Hepatocyte (in vitro differentiated cells): ENCODE results near the gene LRCOL1.

ENCODE experiments used
- EZH2 ChIP-seq: fragments of 200-600 bp; sonication (generic); IDR thresholded peaks from 2 replicates; pipeline ENCODE4 v1.6.1; 2016; ENCODE audit warnings: antibody characterized with exemption, mild to moderate bottlenecking, borderline replicate concordance
- TF ChIP-seq, protein P1 (sequence below): fragments of 200-600 bp; sonication (generic); IDR thresholded peaks from 2 replicates; pipeline ENCODE4 v1.5.1; 2016; ENCODE audit warnings: antibody characterized with exemption, mild to moderate bottlenecking; ENCODE audit not compliant: poor library complexity

DNA sequence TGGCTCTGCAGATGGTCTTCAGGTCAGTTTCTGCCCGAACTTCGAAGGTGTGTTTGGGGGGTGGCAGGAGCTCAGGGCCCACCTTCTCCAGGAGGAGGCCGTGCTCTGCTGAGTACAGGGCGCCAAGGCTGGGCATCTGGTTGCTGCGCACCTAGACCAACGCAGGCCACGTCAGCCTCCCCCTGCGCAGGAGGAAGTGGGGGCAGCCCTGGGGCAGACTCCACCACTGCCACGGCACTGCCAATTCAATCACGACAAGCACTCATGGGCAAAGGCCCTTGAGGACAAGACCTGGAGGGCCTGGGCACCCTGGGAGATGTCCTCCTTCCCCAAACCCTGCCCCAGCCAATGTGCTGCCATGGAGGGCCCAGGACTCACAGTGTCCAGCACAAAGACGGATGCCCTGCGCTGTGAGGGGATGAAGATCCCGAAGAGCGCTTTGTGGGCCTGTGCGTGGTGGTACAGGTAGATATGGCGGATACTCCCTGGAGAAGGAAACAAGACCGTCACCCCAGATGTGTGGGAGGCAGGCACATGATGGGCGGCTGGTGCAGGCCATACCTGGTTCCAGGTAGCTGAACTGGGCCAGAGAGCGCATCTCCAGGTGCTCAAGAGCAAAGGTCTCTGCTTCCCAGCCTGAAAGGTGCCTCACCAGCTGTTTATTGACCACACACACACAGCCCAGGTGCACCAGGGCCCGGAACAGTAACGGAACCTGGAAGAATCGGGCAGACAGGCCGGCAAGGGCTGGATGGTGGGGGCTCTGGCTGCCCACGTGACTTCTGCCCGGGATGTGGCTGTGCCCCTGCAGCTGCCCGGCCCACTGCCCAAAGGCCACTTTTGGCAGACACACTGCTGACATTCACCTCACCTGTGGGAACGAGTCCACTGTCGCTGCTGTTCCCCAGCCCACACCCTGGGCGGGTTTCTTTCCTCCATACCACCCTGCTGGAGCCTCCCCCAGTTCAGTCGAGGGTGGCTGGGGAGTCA lies 32.8 kb upstream of the LRCOL1 start:
- TF ChIP-seq, protein P1, sequence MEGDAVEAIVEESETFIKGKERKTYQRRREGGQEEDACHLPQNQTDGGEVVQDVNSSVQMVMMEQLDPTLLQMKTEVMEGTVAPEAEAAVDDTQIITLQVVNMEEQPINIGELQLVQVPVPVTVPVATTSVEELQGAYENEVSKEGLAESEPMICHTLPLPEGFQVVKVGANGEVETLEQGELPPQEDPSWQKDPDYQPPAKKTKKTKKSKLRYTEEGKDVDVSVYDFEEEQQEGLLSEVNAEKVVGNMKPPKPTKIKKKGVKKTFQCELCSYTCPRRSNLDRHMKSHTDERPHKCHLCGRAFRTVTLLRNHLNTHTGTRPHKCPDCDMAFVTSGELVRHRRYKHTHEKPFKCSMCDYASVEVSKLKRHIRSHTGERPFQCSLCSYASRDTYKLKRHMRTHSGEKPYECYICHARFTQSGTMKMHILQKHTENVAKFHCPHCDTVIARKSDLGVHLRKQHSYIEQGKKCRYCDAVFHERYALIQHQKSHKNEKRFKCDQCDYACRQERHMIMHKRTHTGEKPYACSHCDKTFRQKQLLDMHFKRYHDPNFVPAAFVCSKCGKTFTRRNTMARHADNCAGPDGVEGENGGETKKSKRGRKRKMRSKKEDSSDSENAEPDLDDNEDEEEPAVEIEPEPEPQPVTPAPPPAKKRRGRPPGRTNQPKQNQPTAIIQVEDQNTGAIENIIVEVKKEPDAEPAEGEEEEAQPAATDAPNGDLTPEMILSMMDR: no peak
- TF ChIP-seq EZH2: no peak
